GM13977 (cell line): ENCODE data around the gene UGT1A6.
A peak's percentile ranks its signal among the peaks of the same experiment; 100 is the strongest.

Experiments
- DNase-seq: peaks from one replicate; pipeline ENCODE4 v3.0.0; 2012; ENCODE audit warnings: low spot score
- in situ Hi-C: fragments of 300-500 bp; cut with MboI; formaldehyde crosslinking; loops from one replicate; pipeline ENCODE4 v1.12.0; 2022; ENCODE audit warnings: low sequenced_read_pairs, low pct_unique_long_range_greater_than_20kb, mixed read lengths, inconsistent platforms; ENCODE audit not compliant: unreplicated experiment
- TF ChIP-seq, protein P1 (sequence below): IDR thresholded peaks from 2 replicates; pipeline ENCODE4 v1.5.1; 2012; ENCODE audit warnings: mild to moderate bottlenecking, control low read depth; ENCODE audit not compliant: insufficient read depth; ENCODE audit errors: extremely low read depth, missing control alignments

Gene UGT1A6

GRCh38 chr2:233656443-233656842 is 36.2 kb upstream of the UGT1A6 start:
- TF ChIP-seq, protein P1, sequence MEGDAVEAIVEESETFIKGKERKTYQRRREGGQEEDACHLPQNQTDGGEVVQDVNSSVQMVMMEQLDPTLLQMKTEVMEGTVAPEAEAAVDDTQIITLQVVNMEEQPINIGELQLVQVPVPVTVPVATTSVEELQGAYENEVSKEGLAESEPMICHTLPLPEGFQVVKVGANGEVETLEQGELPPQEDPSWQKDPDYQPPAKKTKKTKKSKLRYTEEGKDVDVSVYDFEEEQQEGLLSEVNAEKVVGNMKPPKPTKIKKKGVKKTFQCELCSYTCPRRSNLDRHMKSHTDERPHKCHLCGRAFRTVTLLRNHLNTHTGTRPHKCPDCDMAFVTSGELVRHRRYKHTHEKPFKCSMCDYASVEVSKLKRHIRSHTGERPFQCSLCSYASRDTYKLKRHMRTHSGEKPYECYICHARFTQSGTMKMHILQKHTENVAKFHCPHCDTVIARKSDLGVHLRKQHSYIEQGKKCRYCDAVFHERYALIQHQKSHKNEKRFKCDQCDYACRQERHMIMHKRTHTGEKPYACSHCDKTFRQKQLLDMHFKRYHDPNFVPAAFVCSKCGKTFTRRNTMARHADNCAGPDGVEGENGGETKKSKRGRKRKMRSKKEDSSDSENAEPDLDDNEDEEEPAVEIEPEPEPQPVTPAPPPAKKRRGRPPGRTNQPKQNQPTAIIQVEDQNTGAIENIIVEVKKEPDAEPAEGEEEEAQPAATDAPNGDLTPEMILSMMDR: no peak
- in situ Hi-C loops: no loop called here

DNA sequence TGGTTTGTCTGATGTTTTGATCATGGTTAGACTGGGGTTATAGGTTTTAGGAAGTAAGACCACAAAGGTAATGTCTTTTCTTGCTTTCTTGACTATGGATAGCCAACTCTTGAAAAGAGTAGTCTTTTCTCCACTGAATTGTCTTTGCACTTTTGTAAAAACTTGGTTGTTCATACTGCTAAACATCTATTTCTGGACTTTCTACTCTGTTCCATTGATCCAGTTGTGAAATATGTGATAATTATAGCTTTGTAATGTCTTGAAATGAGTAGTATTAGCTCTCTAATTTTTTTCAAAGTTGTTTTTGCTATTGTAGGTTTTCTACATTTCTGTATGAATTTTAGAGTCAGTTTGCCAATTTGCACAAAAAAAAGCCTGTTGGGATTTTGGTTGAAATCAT is 34.1 kb upstream of the UGT1A6 start:
- in situ Hi-C loops: no loop called here
- TF ChIP-seq, protein P1: no peak

More at GRCh38 chr2:233656443-233656842, 36.2 kb upstream of the UGT1A6 start:
- DNase-seq: peak; percentile 2

GRCh38 chr2:233663911-233664310 is 28.8 kb upstream of the UGT1A6 start:
- TF ChIP-seq, protein P1: no peak
- DNase-seq: no peak
- in situ Hi-C loops: no loop called here

More for the DNA sequence above, 34.1 kb upstream of the UGT1A6 start:
- no peak for DNase-seq

- in situ Hi-C loops: no loop called here
- TF ChIP-seq, protein P1: no peak
- DNase-seq: no peak
Measured at GRCh38 chr2:233668605-233669260, 24.0 kb upstream of the UGT1A6 start.

DNA sequence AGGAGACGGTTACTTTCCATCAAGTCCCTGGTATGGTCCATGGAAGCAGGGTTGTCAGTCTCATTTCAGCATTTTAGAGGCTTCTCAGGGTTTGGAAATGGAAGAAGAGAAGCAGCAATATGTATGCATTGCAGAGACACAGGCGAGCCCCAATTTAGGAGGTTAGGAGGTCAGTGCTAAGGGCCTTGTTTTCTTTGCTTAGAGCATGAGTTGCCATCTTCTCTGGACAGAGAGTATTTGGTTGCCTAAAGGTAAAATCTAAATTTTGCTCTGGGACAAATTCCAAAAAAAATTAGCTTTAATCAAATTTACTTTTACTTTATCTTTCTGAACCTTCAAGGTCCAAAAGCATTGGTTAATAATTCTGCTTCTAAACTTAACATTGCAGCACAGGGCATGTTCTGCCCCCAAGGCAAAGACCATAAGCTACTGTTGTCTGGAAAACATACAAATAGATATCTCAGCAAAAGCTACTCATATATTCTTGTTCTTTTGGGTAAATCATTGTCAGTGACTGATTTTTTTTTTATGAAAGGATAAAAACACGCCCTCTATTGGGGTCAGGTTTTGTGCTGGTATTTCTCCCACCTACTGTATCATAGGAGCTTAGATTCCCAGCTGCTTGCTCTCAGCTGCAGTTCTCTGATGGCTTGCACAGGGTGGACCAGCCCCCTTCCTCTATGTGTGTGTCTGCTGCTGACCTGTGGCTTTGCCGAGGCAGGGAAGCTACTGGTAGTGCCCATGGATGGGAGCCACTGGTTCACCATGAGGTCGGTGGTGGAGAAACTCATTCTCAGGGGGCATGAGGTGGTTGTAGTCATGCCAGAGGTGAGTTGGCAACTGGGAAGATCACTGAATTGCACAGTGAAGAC is 21.2 kb upstream of the UGT1A6 start, which contains the start of gene UGT1A9:
TSS of gene UGT1A9 (plus strand) at position 609 of the 872 bp plus-strand sequence. CDS start at position 646, 37 bp downstream.
- in situ Hi-C loops: no loop called here
- DNase-seq: no peak
- TF ChIP-seq, protein P1: no peak

DNA sequence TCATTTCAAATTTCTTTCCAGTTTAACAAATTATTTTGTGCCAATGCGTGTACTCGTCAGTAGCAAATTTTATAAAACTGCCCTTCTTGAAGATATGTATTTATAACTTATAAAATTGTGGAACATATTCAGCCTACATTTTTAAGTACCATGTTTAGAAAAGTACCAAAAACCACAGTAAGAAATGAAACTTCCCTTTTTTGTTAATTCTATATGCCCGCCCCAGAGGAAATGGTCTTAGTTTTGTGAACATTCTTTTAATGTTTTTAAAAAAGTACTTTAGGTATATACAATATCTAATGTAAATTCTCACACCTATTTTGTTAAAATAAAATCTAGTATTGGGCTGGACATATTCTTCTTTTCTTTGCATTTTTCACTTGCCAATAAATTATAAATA is 19.8 kb upstream of the UGT1A6 start:
- DNase-seq: no peak
- TF ChIP-seq, protein P1: no peak
- in situ Hi-C loops: no loop called here
